ENCODE data around the gene CPN2. TPM values are rescaled to one million over a fixed set of nuclear protein-coding genes. Genes with fewer than 3 reads are reported as not detected.

CPN2 gene, protein sequence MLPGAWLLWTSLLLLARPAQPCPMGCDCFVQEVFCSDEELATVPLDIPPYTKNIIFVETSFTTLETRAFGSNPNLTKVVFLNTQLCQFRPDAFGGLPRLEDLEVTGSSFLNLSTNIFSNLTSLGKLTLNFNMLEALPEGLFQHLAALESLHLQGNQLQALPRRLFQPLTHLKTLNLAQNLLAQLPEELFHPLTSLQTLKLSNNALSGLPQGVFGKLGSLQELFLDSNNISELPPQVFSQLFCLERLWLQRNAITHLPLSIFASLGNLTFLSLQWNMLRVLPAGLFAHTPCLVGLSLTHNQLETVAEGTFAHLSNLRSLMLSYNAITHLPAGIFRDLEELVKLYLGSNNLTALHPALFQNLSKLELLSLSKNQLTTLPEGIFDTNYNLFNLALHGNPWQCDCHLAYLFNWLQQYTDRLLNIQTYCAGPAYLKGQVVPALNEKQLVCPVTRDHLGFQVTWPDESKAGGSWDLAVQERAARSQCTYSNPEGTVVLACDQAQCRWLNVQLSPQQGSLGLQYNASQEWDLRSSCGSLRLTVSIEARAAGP
- total RNA-seq = not detected in 2 replicates

DNA sequence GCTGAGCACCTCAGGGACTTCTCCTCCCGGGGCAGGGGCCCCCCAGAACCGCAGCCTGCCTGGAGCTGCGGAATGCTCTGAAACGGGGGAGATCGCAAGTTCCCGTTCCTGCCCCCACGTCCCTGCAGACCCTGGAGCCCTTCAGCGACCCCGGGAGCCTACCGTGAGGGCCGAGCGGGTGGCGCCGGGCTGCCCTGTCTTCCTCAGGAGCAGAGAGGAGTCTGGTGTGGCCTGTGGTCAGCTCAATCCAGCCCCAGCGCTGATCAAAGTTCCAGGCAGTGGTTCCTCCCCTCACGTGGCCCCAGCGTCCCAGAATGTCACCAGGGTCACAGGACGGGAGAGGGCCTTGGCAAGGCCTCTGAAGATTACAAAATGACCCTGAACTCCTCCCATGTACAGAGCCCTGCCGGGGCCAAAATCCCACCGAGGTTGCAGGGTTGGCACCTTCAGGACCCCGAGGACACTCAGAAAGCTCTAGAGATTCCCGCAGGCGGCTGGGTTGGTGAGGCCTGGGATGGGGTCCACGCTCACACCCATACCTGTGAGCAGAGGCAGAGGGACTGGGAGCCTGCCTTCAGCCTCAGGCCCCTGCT lies at the start of gene CPN2:
Gene CPN2, minus strand, starts transcription at position 249 of the 593 bp plus-strand sequence. CDS start 8,626 bp downstream, outside the sequence.

DNA sequence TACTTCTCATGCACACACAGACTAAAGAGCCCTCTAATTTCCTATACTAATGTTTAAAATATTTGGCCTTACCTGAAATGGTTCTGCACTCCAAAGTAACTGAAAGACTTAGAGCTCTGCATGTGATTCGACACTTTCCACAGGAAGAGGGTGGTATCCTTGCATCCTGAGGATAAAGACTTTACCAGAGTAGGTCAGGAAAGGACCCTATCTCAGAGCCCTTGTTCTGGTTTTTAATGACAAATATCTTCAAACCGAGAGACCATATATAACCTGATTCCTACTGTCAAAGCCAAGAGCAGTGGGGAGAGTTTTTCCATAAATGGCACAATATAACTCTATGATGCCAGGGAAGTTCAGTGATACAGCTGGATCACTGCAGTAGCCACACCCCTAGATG lies 48.0 kb upstream of the CPN2 start, which contains the start of gene GP5:
Gene GP5, minus strand, starts transcription at position 101 of the 400 bp plus-strand sequence. CDS start 984 bp downstream, outside the sequence.

DNA sequence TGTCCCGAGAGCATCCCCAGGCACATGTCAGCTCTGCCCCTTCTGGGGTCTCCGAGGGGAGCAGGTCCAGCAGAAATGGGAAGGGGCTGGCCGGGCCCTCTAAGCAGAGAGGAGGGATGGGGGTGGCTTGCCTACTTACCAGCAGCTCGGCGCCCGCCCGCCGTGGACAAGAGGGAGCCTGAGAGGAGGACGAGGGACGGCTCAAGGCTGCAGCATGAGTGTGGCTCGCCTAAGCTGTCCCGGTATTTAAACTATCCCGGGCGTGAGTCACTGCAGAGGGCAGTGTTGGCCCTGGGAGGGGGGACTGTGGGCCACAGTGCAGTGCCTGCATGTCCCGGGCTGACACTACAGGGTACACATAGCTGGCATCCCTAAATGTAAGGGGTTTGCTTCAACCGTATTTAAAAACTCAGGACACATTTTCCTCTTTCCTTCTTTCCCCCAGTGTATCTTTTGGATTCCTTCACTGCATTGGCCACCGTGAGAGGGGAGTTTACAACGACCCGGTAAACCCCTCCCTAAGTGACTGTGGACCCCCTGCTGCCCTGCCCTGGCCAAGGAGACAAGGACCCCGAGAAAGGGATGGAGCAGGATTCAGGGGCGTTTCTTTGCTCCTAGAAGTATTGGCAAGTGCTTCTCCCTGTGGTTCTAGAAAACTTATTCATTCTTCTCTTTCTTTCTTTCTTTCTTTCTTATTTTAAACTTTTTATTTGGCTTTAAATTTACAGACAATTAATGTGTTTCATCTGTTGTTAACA lies 18.6 kb upstream of the CPN2 start, which contains the start of gene LRRC15:
Gene LRRC15, minus strand, starts transcription at position 222 of the 758 bp plus-strand sequence. CDS start 8,700 bp downstream, outside the sequence.

Other genes starting within 250 kb of the CPN2 start
- 1.6 and 8.2 TPM in 2 replicates for gene HES1, start 215.2 kb downstream of the CPN2 start, total RNA-seq
- gene LRRC15, start 18.4 kb upstream of the CPN2 start, total RNA-seq = under 0.01 TPM in 1 of 2 replicates, not detected in the other
- gene GP5, start 47.9 kb upstream of the CPN2 start, total RNA-seq = not detected in 2 replicates
- 47.1 and 73.9 TPM in 2 replicates for gene ATP13A3, start 135.7 kb upstream of the CPN2 start, total RNA-seq